IMR-90 (cell line): ENCODE results near the gene SDK1. TPM values are rescaled to one million over a fixed set of nuclear protein-coding genes. Genes with fewer than 3 reads are reported as not detected.

Experiments used
- ATAC-seq: fragments of 200-7000 bp; cut with Tn5 transposase; 2 replicates; pipeline ENCODE4 v1.9.1; 2020; ENCODE audit warnings: low read depth, mild to moderate bottlenecking, moderate library complexity
- BruUV-seq: library from RNA; stranded (reverse); fragments of 400-500 nt; replicated peaks from 2 replicates; lab custom pipeline; 2021; lab: Mats Ljungman, UMichigan
- CTCF ChIA-PET: fragments of 300-600 bp; formaldehyde crosslinking; extraction: SDS; loops from one replicate; lab custom pipeline; 2021; ENCODE audit warnings: antibody characterized with exemption; lab: Yijun Ruan, JAX
- POLR2A ChIA-PET: fragments of 300-600 bp; sonication (Branson Sonifier 250); formaldehyde crosslinking; loops from one replicate; lab custom pipeline; 2022; ENCODE audit warnings: antibody characterized with exemption; ENCODE audit not compliant: unreplicated experiment; lab: Charles Lee
- DNase-seq: peaks from one replicate; pipeline ENCODE4 v3.0.0; 2013
- H2AFZ ChIP-seq: replicated peaks from 2 replicates; pipeline ENCODE3; 2013; ENCODE audit warnings: low read length, mild to moderate bottlenecking; ENCODE audit not compliant: poor library complexity
- H2AK5ac ChIP-seq: 2 replicates; pipeline ENCODE4 v1.6.1; 2013; ENCODE audit warnings: low read depth, low read length, inconsistent platforms
- H2AK9ac ChIP-seq: replicated peaks from 2 replicates; pipeline ENCODE3; 2013; ENCODE audit warnings: mild to moderate bottlenecking, low read depth, low read length, moderate library complexity; ENCODE audit not compliant: poor library complexity
- H2BK120ac ChIP-seq: 2 replicates; pipeline ENCODE4 v1.6.1; 2013; ENCODE audit warnings: low read depth, low read length, inconsistent platforms
- H2BK15ac ChIP-seq: 3 replicates; pipeline ENCODE4 v1.6.1; 2013; ENCODE audit warnings: low read depth, low read length, inconsistent platforms
- H2BK20ac ChIP-seq: 2 replicates; pipeline ENCODE4 v1.6.1; 2013; ENCODE audit warnings: low read depth, mild to moderate bottlenecking, inconsistent platforms, low read length, moderate library complexity
- H2BK5ac ChIP-seq: 2 replicates; pipeline ENCODE4 v1.6.1; 2013; ENCODE audit warnings: mild to moderate bottlenecking, low read depth, low read length, inconsistent platforms; ENCODE audit not compliant: poor library complexity, severe bottlenecking
- H3K14ac ChIP-seq: replicated peaks from 2 replicates; pipeline ENCODE4 v1.6.1; 2013; ENCODE audit warnings: low read depth, low read length, inconsistent platforms
- H3K18ac ChIP-seq: 2 replicates; pipeline ENCODE4 v1.6.1; 2013; ENCODE audit warnings: low read depth, low read length, control low read depth
- H3K23ac ChIP-seq: 2 replicates; pipeline ENCODE4 v1.6.1; 2013; ENCODE audit warnings: low read depth, low read length, inconsistent platforms
- H3K27ac ChIP-seq: 2 replicates; pipeline ENCODE4 v1.5.1; 2013; ENCODE audit warnings: mild to moderate bottlenecking, control low read depth, low read length; ENCODE audit not compliant: insufficient read depth
- H3K27me3 ChIP-seq: 2 replicates; pipeline ENCODE4 v1.6.1; 2013; ENCODE audit warnings: low read length; ENCODE audit not compliant: control insufficient read depth, insufficient read depth
- H3K36me3 ChIP-seq: 2 replicates; pipeline ENCODE4 v1.6.1; 2013; ENCODE audit warnings: low read length, mixed read lengths; ENCODE audit not compliant: control insufficient read depth, insufficient read depth
- H3K4ac ChIP-seq: 2 replicates; pipeline ENCODE4 v1.6.1; 2013; ENCODE audit warnings: low read depth, low read length, inconsistent platforms
- H3K4me1 ChIP-seq: 2 replicates; pipeline ENCODE4 v1.6.1; 2013; ENCODE audit warnings: low read length, mixed read lengths; ENCODE audit not compliant: control insufficient read depth, insufficient read depth
- H3K4me2 ChIP-seq: 2 replicates; pipeline ENCODE4 v1.6.1; 2013; ENCODE audit warnings: low read depth, mild to moderate bottlenecking, control low read depth, low read length, moderate library complexity
- H3K4me3 ChIP-seq: 2 replicates; pipeline ENCODE4 v1.5.1; 2013; ENCODE audit warnings: low read depth, mild to moderate bottlenecking, control low read depth, low read length, moderate library complexity; ENCODE audit not compliant: insufficient read depth
- H3K56ac ChIP-seq: 2 replicates; pipeline ENCODE4 v1.6.1; 2013; ENCODE audit warnings: low read length, inconsistent platforms; ENCODE audit not compliant: insufficient read depth; ENCODE audit errors: extremely low read depth
- H3K79me1 ChIP-seq, 2 experiments: 2 replicates each; pipeline ENCODE4 v1.6.1; 2013; ENCODE audit warnings: low read length in 2 of 2, inconsistent platforms in 1 of 2, low read depth in 1 of 2
- H3K9ac ChIP-seq: 2 replicates; pipeline ENCODE4 v1.6.1; 2013; ENCODE audit warnings: low read depth, low read length, control low read depth
- H3K9me1 ChIP-seq: 2 replicates; pipeline ENCODE4 v1.6.1; 2013; ENCODE audit warnings: low read length, inconsistent platforms; ENCODE audit not compliant: insufficient read depth
- H3K9me3 ChIP-seq: 2 replicates; pipeline ENCODE4 v1.6.1; 2013; ENCODE audit warnings: low read length; ENCODE audit not compliant: control insufficient read depth, insufficient read depth
- H4K20me1 ChIP-seq: 2 replicates; pipeline ENCODE4 v1.6.1; 2013; ENCODE audit warnings: low read length, inconsistent platforms; ENCODE audit not compliant: insufficient read depth
- H4K5ac ChIP-seq: 2 replicates; pipeline ENCODE4 v1.6.1; 2013; ENCODE audit warnings: mild to moderate bottlenecking, low read depth, low read length, control low read depth
- H4K8ac ChIP-seq, 2 experiments: 2 replicates each; pipeline ENCODE4 v1.6.1; 2013; ENCODE audit warnings: low read depth in 2 of 2, low read length in 2 of 2, control low read depth in 1 of 2, inconsistent platforms in 1 of 2
- H4K91ac ChIP-seq: 2 replicates; pipeline ENCODE4 v1.6.1; 2013; ENCODE audit warnings: low read depth, low read length, inconsistent platforms; ENCODE audit not compliant: insufficient read depth
- BHLHE40 ChIP-seq: fragments of 150-350 bp; IDR thresholded peaks from 2 replicates; pipeline ENCODE4 v1.6.1; 2016; ENCODE audit warnings: mild to moderate bottlenecking, low read depth, low read length
- CEBPB ChIP-seq: IDR thresholded peaks from 2 replicates; pipeline ENCODE4 v1.6.1; 2012; ENCODE audit warnings: low read depth, low read length, improper control_type of control experiment
- CHD1 ChIP-seq: IDR thresholded peaks from 2 replicates; pipeline ENCODE4 v1.6.1; 2012; ENCODE audit warnings: low read depth, low read length, improper control_type of control experiment
- CTCF ChIP-seq: conservative IDR thresholded peaks from 2 replicates; pipeline ENCODE4 v1.5.1; 2012; ENCODE audit warnings: mild to moderate bottlenecking, low read depth, low read length, improper control_type of control experiment
- ELK1 ChIP-seq: fragments of 150-350 bp; IDR thresholded peaks from 2 replicates; pipeline ENCODE4 v1.6.1; 2016; ENCODE audit warnings: low read depth, mild to moderate bottlenecking, low read length, moderate library complexity, borderline replicate concordance
- FOS ChIP-seq: fragments of 150-350 bp; IDR thresholded peaks from 2 replicates; pipeline ENCODE4 v1.6.1; 2016; ENCODE audit warnings: low read depth, low read length
- MAFK ChIP-seq: IDR thresholded peaks from 2 replicates; pipeline ENCODE4 v1.6.1; 2012; ENCODE audit warnings: low read depth, low read length, improper control_type of control experiment
- MAZ ChIP-seq: IDR thresholded peaks from 2 replicates; pipeline ENCODE4 v1.6.1; 2012; ENCODE audit warnings: low read depth, mild to moderate bottlenecking, low read length, improper control_type of control experiment, moderate library complexity, borderline replicate concordance
- NFE2L2 ChIP-seq: fragments of 150-350 bp; IDR thresholded peaks from 2 replicates; pipeline ENCODE4 v1.6.1; 2016; ENCODE audit warnings: low read depth, mild to moderate bottlenecking, low read length
- POLR2A ChIP-seq: IDR thresholded peaks from 2 replicates; pipeline ENCODE4 v1.6.1; 2012; ENCODE audit warnings: mild to moderate bottlenecking, low read depth, low read length
- RAD21 ChIP-seq: IDR thresholded peaks from 2 replicates; pipeline ENCODE4 v1.6.1; 2012; ENCODE audit warnings: low read length, improper control_type of control experiment
- RCOR1 ChIP-seq: IDR thresholded peaks from 2 replicates; pipeline ENCODE4 v1.6.1; 2012; ENCODE audit warnings: mild to moderate bottlenecking, low read length, improper control_type of control experiment; ENCODE audit not compliant: insufficient replicate concordance
- RFX5 ChIP-seq: IDR thresholded peaks from 2 replicates; pipeline ENCODE4 v1.8.0; 2012; ENCODE audit warnings: low read depth, mild to moderate bottlenecking, low read length, moderate library complexity
- USF2 ChIP-seq: fragments of 150-350 bp; IDR thresholded peaks from 2 replicates; pipeline ENCODE4 v1.6.1; 2017; ENCODE audit warnings: mild to moderate bottlenecking, antibody characterized with exemption, low read length, low read depth
- WGBS, 2 experiments: methylation state at CpG; one replicate each; pipeline versions ENCODE4 v1.1.5 to v1.1.7; 2013; ENCODE audit warnings: missing lambda C conversion rate in 2 of 2; ENCODE audit not compliant: insufficient read length in 1 of 2; ENCODE audit errors: extremely low coverage in 2 of 2; 5-methylcytosine and 5-hydroxymethylcytosine counted together
- dilution Hi-C: fragments of 300-500 bp; cut with HindIII; formaldehyde crosslinking; loops from one replicate; pipeline ENCODE4 v1.14.3; 2018; ENCODE audit warnings: low sequenced_read_pairs; ENCODE audit not compliant: unreplicated experiment
- in situ Hi-C: fragments of 300-500 bp; cut with MboI; formaldehyde crosslinking; loops from 3 replicates; pipeline ENCODE4 v1.14.3; 2019; ENCODE audit warnings: low sequenced_read_pairs, inconsistent platforms, mixed read lengths
- intact Hi-C: fragments of 100-400 bp; cut with micrococcal nuclease; formaldehyde crosslinking; loops from 2 replicates; pipeline ENCODE4 v1.10.0; 2022
- polyA plus RNA-seq, 3 experiments: library from polyadenylated mRNA; depleted of rRNA; stranded (reverse); fragments of >200 nt; gene quantifications; 2 replicates each; pipeline ENCODE4 v1.2.3, GENCODE V29; 2012; ENCODE audit warnings: low replicate concordance in 1 of 3
- total RNA-seq: library from RNA; depleted of rRNA; stranded (reverse); fragments of >200 nt; gene quantifications from 2 replicates; pipeline ENCODE4 v1.2.3, GENCODE V29; 2012

Gene SDK1
- total and polyA plus RNA-seq, 2 of the 4 experiments (the other 2 are of a cell fraction) = 1.5 to 1.6 TPM

- Histone ChIP-seq H2BK20ac (no peak overlapping the region), H3K27me3 (no peaks in the 10 kb centered on the region), H3K4me2 (no peak overlapping the region), H3K14ac (no peak overlapping the region), H3K27ac (no peak overlapping the region), H3K4ac (no peak overlapping the region), H4K20me1 (no peaks in the 10 kb centered on the region), H2BK15ac (no peak overlapping the region), H2AK5ac (no peak overlapping the region), H3K9ac (no peak overlapping the region), H3K23ac (no peak overlapping the region), H2BK120ac (no peak overlapping the region), H3K79me1 (no peaks in the 10 kb centered on the region), H3K4me3 (no peak overlapping the region), H4K8ac (no peak overlapping the region), H3K4me1 (no peaks in the 10 kb centered on the region), H3K9me3 (peaks cover 9% of the 10 kb centered on the region), H4K5ac (no peak overlapping the region), H2AFZ (no peak overlapping the region), H4K91ac (no peak overlapping the region), H3K36me3 (no peaks in the 10 kb centered on the region), H2AK9ac (no peak overlapping the region), H3K56ac (no peak overlapping the region), H3K18ac (no peak overlapping the region), H2BK5ac (no peak overlapping the region), H3K9me1 (no peaks in the 10 kb centered on the region)
- intact Hi-C loops = no loop called here
- in situ Hi-C loops = no loop called here
- ChIA-PET CTCF (no interaction called here), POLR2A (no interaction called here)
- TF ChIP-seq USF2 = no peak
- no peak for TF ChIP-seq CTCF
- TF ChIP-seq RFX5 = no peak
- TF ChIP-seq BHLHE40 = no peak
- no peak for TF ChIP-seq MAZ
- TF ChIP-seq CEBPB = no peak
- no peak for TF ChIP-seq FOS
- TF ChIP-seq MAFK = no peak
- TF ChIP-seq CHD1 = no peak
- TF ChIP-seq RAD21 = no peak
- TF ChIP-seq NFE2L2 = no peak
- TF ChIP-seq RCOR1 = no peak
- no peak for TF ChIP-seq POLR2A
- no peak for TF ChIP-seq ELK1
- dilution Hi-C loops = no loop called here
- no TSS peak for BruUV-seq
- 77% methylated on average over 12 of the region's 21 CpGs; no CpG with 5 or more reads in 1 of the 2 experiments for WGBS, 2 experiments
- DNase-seq = no peak
- no peak for ATAC-seq
Measured at GRCh38 chr7:4093483-4093882, 792.4 kb downstream of the SDK1 start.
